GM12878 (cell line): ENCODE measurements around the gene SLC66A3. TPM values are rescaled to one million over a fixed set of nuclear protein-coding genes. Genes with fewer than 3 reads are reported as not detected.
A peak's percentile ranks its signal among the peaks of the same experiment; 100 is the strongest.

Experiments
- ATAC-seq: fragments of 200-7000 bp; cut with Tn5 transposase; 3 replicates; pipeline ENCODE4 v1.9.1; 2020; ENCODE audit warnings: mild to moderate bottlenecking, moderate library complexity
- Bru-seq: library from RNA; stranded (reverse); fragments of 400-500 nt; gene quantifications from one replicate; lab custom pipeline; 2021; lab: Mats Ljungman, UMichigan
- BruChase-seq, 2 experiments: library from RNA; stranded (reverse); fragments of 400-500 nt; gene quantifications; one replicate each; lab custom pipeline; 2021; lab: Mats Ljungman, UMichigan
- BruUV-seq: library from RNA; stranded (reverse); fragments of 400-500 nt; replicated peaks from 2 replicates; lab custom pipeline; 2021; lab: Mats Ljungman, UMichigan
- CTCF ChIA-PET: fragments of 300-600 bp; sonication (Branson Sonifier 250); formaldehyde crosslinking; extraction: SDS; loops from one replicate; lab custom pipeline; 2021; ENCODE audit warnings: inconsistent platforms; lab: Yijun Ruan, JAX
- POLR2A ChIA-PET: fragments of 350-600 bp; formaldehyde crosslinking; extraction: SDS; loops from one replicate; lab custom pipeline; 2021; ENCODE audit warnings: inconsistent platforms; lab: Charles Lee
- RAD21 ChIA-PET: fragments of 300-600 bp; sonication (Branson Sonifier 250); formaldehyde crosslinking; loops from one replicate; lab custom pipeline; 2023; ENCODE audit warnings: antibody characterized with exemption; ENCODE audit not compliant: unreplicated experiment; lab: Charles Lee
- SMC1A ChIA-PET: fragments of 300-600 bp; sonication (Branson Sonifier 250); formaldehyde crosslinking; loops from one replicate; lab custom pipeline; 2023; ENCODE audit not compliant: unreplicated experiment, uncharacterized antibody; lab: Charles Lee
- DNase-seq: peaks from one replicate; pipeline ENCODE4 v3.0.0-alpha.2; 2011; ENCODE audit warnings: low read depth, low spot score
- FAIRE-seq: peaks from 3 replicates; lab custom pipeline; 2011; peaks lifted over from hg19 to GRCh38; lab: Jason Lieb, UNC
- H2AFZ ChIP-seq: 2 replicates; pipeline ENCODE4 v1.6.0; 2011; ENCODE audit warnings: low read depth, low read length, control low read depth; ENCODE audit not compliant: control insufficient read depth
- H3K27ac ChIP-seq: 2 replicates; pipeline ENCODE4 v1.5.1; 2011; ENCODE audit warnings: control low read depth; ENCODE audit not compliant: control insufficient read depth, insufficient read depth
- H3K27me3 ChIP-seq, 2 experiments: replicated peaks in 1 of 2; 2 replicates each; pipeline versions ENCODE4 v1.6.0 to v1.6.1; 2011; ENCODE audit warnings: low read length in 1 of 2; ENCODE audit not compliant: control insufficient read depth in 2 of 2, insufficient read depth in 2 of 2
- H3K36me3 ChIP-seq, 2 experiments: 2 replicates each; pipeline ENCODE4 v1.5.1; 2011; ENCODE audit warnings: low read length in 1 of 2; ENCODE audit not compliant: control insufficient read depth in 2 of 2, insufficient read depth in 2 of 2
- H3K4me1 ChIP-seq: 2 replicates; pipeline ENCODE4 v1.6.1; 2011; ENCODE audit warnings: mild to moderate bottlenecking, low read length, moderate library complexity, mixed read lengths; ENCODE audit not compliant: control insufficient read depth, insufficient read depth
- H3K4me2 ChIP-seq: 2 replicates; pipeline ENCODE4 v1.6.0; 2011; ENCODE audit warnings: control low read depth; ENCODE audit not compliant: control insufficient read depth, insufficient read depth
- H3K4me3 ChIP-seq: fragments of 200-600 bp; sonication (generic); 2 replicates; pipeline ENCODE4 v1.5.1; 2016
- H3K79me2 ChIP-seq: 2 replicates; pipeline ENCODE4 v1.6.0; 2011; ENCODE audit warnings: low read length; ENCODE audit not compliant: control insufficient read depth, insufficient read depth
- H3K9ac ChIP-seq: 2 replicates; pipeline ENCODE4 v1.8.0; 2011; ENCODE audit warnings: low read length, control low read depth, mixed read lengths; ENCODE audit not compliant: control insufficient read depth, insufficient read depth
- H3K9me3 ChIP-seq: replicated peaks from 3 replicates; pipeline ENCODE4 v1.5.1; 2011; ENCODE audit warnings: mild to moderate bottlenecking, low read length; ENCODE audit not compliant: control insufficient read depth, insufficient read depth
- H4K20me1 ChIP-seq: 2 replicates; pipeline ENCODE4 v1.6.0; 2011; ENCODE audit not compliant: control insufficient read depth, insufficient read depth
- ATF2 ChIP-seq: IDR thresholded peaks from 2 replicates; pipeline ENCODE4 v1.6.1; 2012; ENCODE audit warnings: low read length, inconsistent platforms
- BHLHE40 ChIP-seq, 2 experiments: fragments of 450-650 bp in 1 of 2; IDR thresholded peaks; 2 replicates each; pipeline ENCODE4 v1.6.1; 2011 to 2017; ENCODE audit warnings: low read depth in 2 of 2, borderline replicate concordance in 1 of 2, improper control_type of control experiment in 1 of 2, low read length in 1 of 2, mild to moderate bottlenecking in 1 of 2
- DPF2 ChIP-seq: fragments of 450-650 bp; IDR thresholded peaks from 2 replicates; pipeline ENCODE4 v1.6.1; 2017; ENCODE audit warnings: mild to moderate bottlenecking
- GATAD2B ChIP-seq: fragments of 450-650 bp; conservative IDR thresholded peaks from 2 replicates; pipeline ENCODE4 v1.6.1; 2017; ENCODE audit warnings: low read depth, mild to moderate bottlenecking, moderate library complexity
- IKZF1 ChIP-seq: fragments of 450-650 bp; conservative IDR thresholded peaks from 2 replicates; pipeline ENCODE4 v1.6.1; 2017; ENCODE audit warnings: antibody characterized with exemption, mild to moderate bottlenecking
- LARP7 ChIP-seq: fragments of 450-650 bp; IDR thresholded peaks from 2 replicates; pipeline ENCODE4 v1.6.1; 2017; ENCODE audit warnings: mild to moderate bottlenecking
- MAX ChIP-seq: IDR thresholded peaks from 2 replicates; pipeline ENCODE4 v1.6.1; 2012; ENCODE audit warnings: low read depth, low read length, improper control_type of control experiment
- NR2F1 ChIP-seq: fragments of 450-650 bp; conservative IDR thresholded peaks from 2 replicates; pipeline ENCODE4 v1.6.1; 2017; ENCODE audit warnings: mild to moderate bottlenecking
- PKNOX1 ChIP-seq: fragments of 450-650 bp; IDR thresholded peaks from 2 replicates; pipeline ENCODE4 v1.6.1; 2016; ENCODE audit warnings: mild to moderate bottlenecking
- RB1 ChIP-seq: fragments of 450-650 bp; formaldehyde crosslinking; IDR thresholded peaks from 2 replicates; pipeline ENCODE4 v1.6.1; 2017; ENCODE audit warnings: mild to moderate bottlenecking, borderline replicate concordance
- ZNF207 ChIP-seq: fragments of 450-650 bp; IDR thresholded peaks from 2 replicates; pipeline ENCODE4 v1.6.1; 2014; ENCODE audit warnings: antibody characterized with exemption, mild to moderate bottlenecking, borderline replicate concordance
- ZNF622 ChIP-seq: fragments of 450-650 bp; IDR thresholded peaks from 2 replicates; pipeline ENCODE4 v1.6.1; 2017; ENCODE audit warnings: mild to moderate bottlenecking, inconsistent platforms
- whole genome bisulfite sequencing: methylation state at CpG from one replicate; pipeline ENCODE4 v1.1.6; 2016; ENCODE audit warnings: low lambda C conversion rate; ENCODE audit not compliant: insufficient replicate concordance, insufficient coverage; ENCODE audit errors: missing lambda C conversion rate; 5-methylcytosine and 5-hydroxymethylcytosine counted together
- in situ Hi-C: fragments of 300-500 bp; cut with MboI; formaldehyde crosslinking; loops from 9 replicates; pipeline ENCODE4 v1.14.3; 2018; ENCODE audit warnings: mixed read lengths
- intact Hi-C: fragments of 100-400 bp; cut with micrococcal nuclease; formaldehyde crosslinking; loops from one replicate; pipeline ENCODE4 v1.14.2; 2022; ENCODE audit not compliant: unreplicated experiment
- long read RNA-seq, 2 experiments: library from polyadenylated mRNA; unstranded; transcript quantifications; one replicate each; pipeline ENCODE4 v2.0.0, GENCODE V29; 2019 to 2020
- polyA minus RNA-seq, 3 experiments: library from RNA; depleted of rRNA, polyadenylated mRNA; stranded (reverse); fragments of >200 nt; gene quantifications; 2 replicates each; pipeline ENCODE4 v1.2.3, GENCODE V29; 2011
- polyA plus RNA-seq, 11 experiments: library from polyadenylated mRNA; depleted of rRNA in 4 of 11; unstranded in 6 of 11; stranded (reverse) in 5 of 11; fragments of >200 nt; fragmentation: Nextera tagmentation in 4 of 11; fragmentation: Illumina TruSeq in 1 of 11; extraction: Ambion mirVana in 4 of 11; extraction: Trizol in 1 of 11; gene quantifications; 1 replicate in 1 of 11; 2 replicates in 10 of 11; pipeline versions ENCODE4 v1.2.1 to v1.2.3, GENCODE V29; 2011 to 2016; ENCODE audit warnings: inconsistent platforms in 2 of 11, missing spikeins in 2 of 11, low read depth in 1 of 11
- total RNA-seq, 4 experiments: library from RNA; depleted of rRNA in 3 of 4; stranded (reverse); fragments of >200 nt in 3 of 4; fragmentation: Illumina TruSeq in 1 of 4; extraction: Trizol in 1 of 4; gene quantifications; 2 replicates each; pipeline versions ENCODE4 v1.2.1 to v1.2.3, GENCODE V29; 2013 to 2021
- TF ChIP-seq, protein P1 (sequence below), 3 experiments: IDR thresholded peaks in 2 of 3; conservative IDR thresholded peaks in 1 of 3; 2 replicates each; pipeline ENCODE4 v1.5.1; 2011; ENCODE audit warnings: low read depth in 3 of 3, low read length in 3 of 3, mild to moderate bottlenecking in 3 of 3, control low read depth in 2 of 3, moderate library complexity in 2 of 3, inconsistent platforms in 1 of 3, mixed read lengths in 1 of 3; ENCODE audit not compliant: control insufficient read depth in 2 of 3, insufficient read depth in 1 of 3; ENCODE audit errors: extremely low read depth in 1 of 3

Gene SLC66A3
- total RNA-seq (2013; cell fraction: nucleolus; rRNA removed): 6.0 and 7.4 TPM in 2 replicates
- total RNA-seq (2014; rRNA removed) (7.7 and 9.5 TPM in 2 replicates), total RNA-seq (2014; rRNA removed; fragmentation: Illumina TruSeq; extraction: Trizol) (6.0 and 6.2 TPM in 2 replicates), total RNA-seq (2021) (6.5 and 7.8 TPM in 2 replicates), polyA plus RNA-seq (2011; rRNA removed) (4.3 and 4.8 TPM in 2 replicates), polyA plus RNA-seq (2014; fragmentation: Illumina TruSeq; extraction: Trizol) (4.9 and 15.1 TPM in 2 replicates), polyA plus RNA-seq (2014; fragmentation: Nextera tagmentation; extraction: Ambion mirVana) (1 to 10 TPM; 1.4 to 3.5 TPM), polyA plus RNA-seq (2014; rRNA removed) (9.8 and 14.2 TPM in 2 replicates), polyA plus RNA-seq (2016; fragmentation: Nextera tagmentation; extraction: Ambion mirVana) (10 to 100 TPM; 12.5 to 12.7 TPM), polyA minus RNA-seq (2011; rRNA and poly(A)+ RNA removed) (4.3 and 5.9 TPM in 2 replicates), Bru-seq, nascent RNA (percentile 44 among the genes with signal in this experiment), BruChase-seq, experiment 1, labeled RNA remaining after a 6-hour chase (percentile 44 among the genes with signal in this experiment), BruChase-seq, experiment 2, labeled RNA remaining after a 2-hour chase (percentile 44 among the genes with signal in this experiment)
- 4.7 TPM for polyA plus RNA-seq (2011; ENCODE audit: low read depth)
- 3.3 and 4.6 TPM in 2 replicates for polyA plus RNA-seq (2011; cell fraction: cytosol; rRNA removed)
- 2.2 TPM in 2 replicates for polyA plus RNA-seq (2011; cell fraction: nucleus; rRNA removed)
- polyA plus RNA-seq (2012): 6.4 and 8.3 TPM in 2 replicates
- polyA minus RNA-seq (2011; cell fraction: cytosol; rRNA and poly(A)+ RNA removed): 3.1 TPM in 1 of 2 replicates, not detected in the other
- polyA minus RNA-seq (2011; cell fraction: nucleus; rRNA and poly(A)+ RNA removed): 1.2 and 1.3 TPM in 2 replicates
- long read RNA-seq, experiment 1, partial matches to known transcripts: 0 of 2 reads
- long read RNA-seq, experiment 1, other reads (novel, unspliced or antisense): 0 of 2 reads
- long read RNA-seq, experiment 2, transcript PQLC3-201 (7 exons, 1,830 nt): major isoform, 11 of 18 reads
- long read RNA-seq, experiment 2, partial matches to known transcripts: 1 of 18 reads
- long read RNA-seq, experiment 2, other reads (novel, unspliced or antisense): 2 of 18 reads

- ATAC-seq (peak; percentile 89), DNase-seq (no peak), FAIRE-seq (peak; percentile 35)
- no peaks in the 10 kb centered on the region for H4K20me1 ChIP-seq
- intact Hi-C loops (no loop called here), in situ Hi-C loops (no loop called here)
- RAD21 ChIA-PET: interaction anchor here (1.1 kb wide), 1 partner anchor 24 kb away, joined by 3 read pairs; no protein-coding TSS in a partner anchor
- peak within 1 kb of the TSS; percentile 97 for H2AFZ ChIP-seq
- H3K27ac ChIP-seq: peak within 1 kb of the TSS; percentile 66
- H3K9me3 ChIP-seq: no peaks in the 10 kb centered on the region
- H3K27me3 ChIP-seq: no peaks in the 10 kb centered on the region; a peak in 2 of 4 replicates
- H3K4me1 ChIP-seq: peaks cover 6% of the 10 kb centered on the region
- H3K4me2 ChIP-seq: peak within 1 kb of the TSS; percentile 97
- H3K79me2 ChIP-seq: no peaks in the 10 kb centered on the region
- peak within 1 kb of the TSS; percentile 83 for H3K9ac ChIP-seq
- H3K36me3 ChIP-seq: no peaks in the 10 kb centered on the region
- CTCF ChIA-PET: interaction anchor here (1.2 to 1.6 kb wide), 2 partner anchors 22 to 24 kb away, joined by 5 read pairs; a partner anchor contains a TSS
- POLR2A ChIA-PET: interaction anchor here (0.6 to 1.3 kb wide), 2 partner anchors 22 to 64 kb away, joined by 3 read pairs; a partner anchor contains a TSS
- no TSS peak for BruUV-seq
- H3K4me3 ChIP-seq: peak within 1 kb of the TSS; percentile 80
- SMC1A ChIA-PET: no interaction called here
- under 1% methylated on average over 58 of the region's 71 CpGs for WGBS
- TF ChIP-seq BHLHE40 (IDR thresholded peaks at IDR 0.05; ENCODE audit: borderline replicate concordance in 1 of 2, low read depth in 2 of 2, low read length in 1 of 2) (peak in 1 of 2 experiments; percentile 70; a peak in 2 of 4 replicates), LARP7 (peak; percentile 92), PKNOX1 (no peak), ZNF207 (0 out of 2 replicates have a peak, but pooled peaks have one; percentile 48), DPF2 (peak; percentile 74), ATF2 (no peak), ZNF622 (no peak), MAX (0 out of 2 replicates have a peak, but pooled peaks have one; percentile 20), RB1 (peak; percentile 70; the same call in 1 of the 2 replicates), GATAD2B (peak; percentile 69; the same call in 1 of the 2 replicates), NR2F1 (0 out of 2 replicates have a peak, but pooled peaks have one; percentile 13), IKZF1 (peak; percentile 67)
- TF ChIP-seq, protein P1, sequence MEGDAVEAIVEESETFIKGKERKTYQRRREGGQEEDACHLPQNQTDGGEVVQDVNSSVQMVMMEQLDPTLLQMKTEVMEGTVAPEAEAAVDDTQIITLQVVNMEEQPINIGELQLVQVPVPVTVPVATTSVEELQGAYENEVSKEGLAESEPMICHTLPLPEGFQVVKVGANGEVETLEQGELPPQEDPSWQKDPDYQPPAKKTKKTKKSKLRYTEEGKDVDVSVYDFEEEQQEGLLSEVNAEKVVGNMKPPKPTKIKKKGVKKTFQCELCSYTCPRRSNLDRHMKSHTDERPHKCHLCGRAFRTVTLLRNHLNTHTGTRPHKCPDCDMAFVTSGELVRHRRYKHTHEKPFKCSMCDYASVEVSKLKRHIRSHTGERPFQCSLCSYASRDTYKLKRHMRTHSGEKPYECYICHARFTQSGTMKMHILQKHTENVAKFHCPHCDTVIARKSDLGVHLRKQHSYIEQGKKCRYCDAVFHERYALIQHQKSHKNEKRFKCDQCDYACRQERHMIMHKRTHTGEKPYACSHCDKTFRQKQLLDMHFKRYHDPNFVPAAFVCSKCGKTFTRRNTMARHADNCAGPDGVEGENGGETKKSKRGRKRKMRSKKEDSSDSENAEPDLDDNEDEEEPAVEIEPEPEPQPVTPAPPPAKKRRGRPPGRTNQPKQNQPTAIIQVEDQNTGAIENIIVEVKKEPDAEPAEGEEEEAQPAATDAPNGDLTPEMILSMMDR (IDR thresholded peaks at IDR 0.05 in 2 of 3, conservative IDR thresholded peaks at IDR 0.05 in 1 of 3; ENCODE audit: control insufficient read depth in 2 of 3, extremely low read depth in 1 of 3, insufficient read depth in 1 of 3, low read depth in 3 of 3, low read length in 3 of 3): peak in 2 of 3 experiments; percentile 4 to 7; a peak in 1 of 6 replicates
These were observed at the start of gene SLC66A3 for GRCh38 chr2:11155381-11156035. TSS of gene SLC66A3 (plus strand) at chr2:11155467. CDS start at chr2:11155547, 80 bp downstream.
